ENCODE results near the gene GPC3. TPM values are rescaled to one million over a fixed set of nuclear protein-coding genes. Genes with fewer than 3 reads are reported as not detected.
"Not testable (repeated sequence)": the region's sequence is repeated elsewhere in the genome, so short reads cannot be mapped to it uniquely, and the experiment has no call there.

GPC3 gene
- not detected in 2 replicates for total RNA-seq

DNA sequence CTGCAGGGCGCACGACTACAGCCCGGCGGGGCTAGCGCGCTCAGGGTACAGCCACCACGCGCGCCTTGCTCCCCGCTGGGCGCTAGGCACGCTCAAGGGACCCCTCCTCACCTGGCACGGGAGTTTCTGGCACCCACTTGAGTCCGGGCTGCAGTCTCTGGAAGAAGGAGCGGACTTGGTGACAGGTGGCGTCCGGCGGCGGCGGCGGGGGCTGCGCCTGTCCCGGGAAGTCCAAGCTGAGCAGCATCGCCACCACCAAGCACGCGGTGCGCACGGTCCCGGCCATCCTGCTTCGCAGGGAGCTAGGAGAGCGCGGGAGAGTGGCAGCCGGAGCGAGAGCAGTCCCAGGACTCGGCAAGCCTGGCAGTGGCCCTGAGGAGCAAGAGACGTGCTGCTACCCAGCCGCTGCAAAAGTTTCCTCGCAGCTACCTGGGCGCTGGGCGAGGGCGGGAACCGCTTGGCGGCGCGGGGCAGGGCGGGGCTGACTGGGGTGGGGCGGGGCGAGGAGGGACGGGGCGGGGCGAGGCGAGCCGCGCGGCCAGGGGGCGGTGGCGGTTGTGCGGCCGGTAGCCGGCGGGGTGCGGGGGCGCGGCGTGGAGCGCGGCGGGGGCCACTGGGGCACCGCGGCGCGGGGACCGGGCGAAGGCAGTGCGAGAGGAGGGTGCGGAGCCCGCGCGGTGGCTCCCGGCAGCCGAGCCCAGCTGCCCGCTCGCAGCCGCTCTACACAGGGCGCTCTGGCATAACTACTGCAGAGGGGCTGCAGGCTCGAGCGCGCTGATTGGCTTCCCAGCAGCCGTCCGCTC, at the start of gene GPC3:
GPC3 (minus strand) TSS at position 431 of the 803 bp plus-strand sequence.
- no peak for DNase-seq (ENCODE audit: extremely low read depth, low read depth, low spot score)

DNA sequence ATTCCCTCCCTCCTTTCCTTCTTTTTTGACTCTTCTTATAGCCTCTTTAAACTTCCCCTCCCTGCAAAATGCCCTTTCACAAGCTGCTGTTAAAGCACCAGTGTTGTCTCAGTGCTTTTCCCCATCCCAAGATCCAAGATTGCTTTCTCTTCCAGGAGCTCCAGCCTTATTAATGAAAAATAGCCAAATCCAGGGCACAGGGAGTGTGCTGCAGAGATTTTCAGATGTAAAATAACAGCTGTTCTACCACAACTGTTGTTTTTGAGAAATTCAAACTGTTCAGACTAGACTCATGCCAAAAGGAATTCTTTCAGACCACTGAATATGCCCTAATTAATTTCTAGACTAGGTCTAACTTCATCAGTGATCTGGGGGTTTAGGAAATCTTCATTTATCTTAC, 47.0 kb upstream of the GPC3 start:
- DNase-seq (ENCODE audit: extremely low read depth, low read depth, low spot score), result no peak

DNA sequence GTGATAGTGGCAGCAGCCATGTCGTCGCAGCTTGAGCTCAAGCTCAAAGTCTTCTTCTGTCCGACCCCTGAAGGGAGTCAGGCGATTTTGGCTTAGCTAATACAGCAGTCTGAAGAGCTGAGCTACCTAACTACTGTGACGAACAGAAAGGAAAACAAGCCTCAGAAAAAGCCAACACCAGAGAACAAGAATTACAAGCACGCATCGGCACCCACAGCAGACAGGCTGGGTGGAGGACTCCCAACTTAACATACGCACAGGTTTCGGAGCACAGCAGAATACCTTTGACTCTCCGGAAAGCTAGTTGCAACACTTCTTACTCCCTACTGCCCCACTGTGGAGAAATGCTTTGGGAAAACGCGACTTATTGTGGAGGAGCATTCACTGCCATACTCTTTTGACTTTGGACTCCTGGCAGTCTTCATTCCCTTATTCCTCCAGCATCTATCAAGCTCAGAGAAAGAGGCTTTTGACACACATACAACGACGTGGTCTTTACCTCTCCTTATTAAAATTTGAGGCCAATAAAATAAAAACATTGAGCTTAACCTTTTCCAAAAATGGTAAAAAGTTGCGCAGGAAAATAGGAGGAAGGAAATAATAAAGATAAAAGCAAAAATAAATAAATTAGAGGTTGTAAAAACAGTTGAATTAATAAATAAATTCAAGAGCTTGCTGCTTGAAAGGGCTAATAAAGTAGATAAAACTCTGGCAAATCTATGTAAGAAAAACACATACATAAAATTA, 41.3 kb upstream of the GPC3 start:
- no peak for DNase-seq (ENCODE audit: extremely low read depth, low read depth, low spot score)

DNA sequence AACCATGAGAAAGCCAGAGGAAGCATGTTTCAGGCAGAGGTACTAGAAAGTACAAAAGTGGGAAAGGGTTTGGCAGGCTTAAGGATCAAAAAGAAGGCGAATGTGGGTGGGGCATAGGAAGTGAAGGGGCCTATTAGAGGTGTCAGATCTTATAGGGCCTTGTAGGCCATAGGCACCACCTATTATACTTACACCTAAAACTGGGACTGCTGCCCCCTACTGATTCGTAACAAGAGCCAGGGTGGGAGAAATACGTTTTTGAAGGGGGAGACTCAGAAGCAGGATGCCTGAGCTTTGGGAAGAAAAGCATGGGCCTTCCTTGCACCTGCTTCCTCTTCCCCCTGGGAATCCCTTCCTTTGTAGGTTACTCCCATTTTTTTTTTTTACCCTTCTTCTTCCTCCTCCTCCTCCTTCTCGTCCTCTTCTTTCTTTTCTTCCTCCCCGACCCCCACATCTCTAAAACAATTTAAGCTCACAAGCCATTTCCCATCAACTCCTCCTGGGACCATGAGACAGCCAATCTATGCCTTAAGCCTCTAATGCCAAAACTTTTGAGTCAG, 40.7 kb upstream of the GPC3 start:
- DNase-seq (ENCODE audit: extremely low read depth, low read depth, low spot score), result no peak

DNA sequence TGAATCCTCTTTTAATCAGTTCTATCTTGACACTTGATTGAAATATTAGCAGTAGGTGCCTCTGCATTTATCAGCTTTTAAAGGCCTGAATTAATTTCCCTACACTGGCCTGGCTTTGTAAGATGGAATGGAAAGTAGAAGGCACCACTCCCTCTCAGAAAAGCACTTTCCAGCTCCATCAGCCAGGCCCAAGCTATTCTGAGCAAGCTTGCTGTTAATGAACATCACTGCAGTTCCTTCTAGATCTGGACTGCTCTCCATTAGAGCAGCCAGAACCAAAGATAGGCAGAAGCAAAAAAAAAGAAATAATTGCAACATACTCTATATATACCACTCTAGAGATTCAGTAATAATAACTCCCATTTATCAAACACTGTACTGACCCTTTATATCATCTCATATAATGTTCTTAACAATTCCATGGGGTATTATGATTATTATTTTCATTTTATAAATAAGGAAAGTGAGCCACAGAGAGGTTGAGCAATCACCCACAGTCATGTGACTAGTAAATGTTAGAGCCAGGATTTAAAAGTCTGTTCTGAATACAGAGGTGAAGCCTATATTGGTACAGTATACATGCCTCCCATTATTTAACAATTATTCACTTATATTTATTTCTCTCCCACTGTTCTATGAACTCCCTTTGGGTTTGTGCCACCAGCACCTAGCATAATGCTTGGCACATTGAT, 39.4 kb upstream of the GPC3 start:
- no peak for DNase-seq (ENCODE audit: extremely low read depth, low read depth, low spot score)

DNA sequence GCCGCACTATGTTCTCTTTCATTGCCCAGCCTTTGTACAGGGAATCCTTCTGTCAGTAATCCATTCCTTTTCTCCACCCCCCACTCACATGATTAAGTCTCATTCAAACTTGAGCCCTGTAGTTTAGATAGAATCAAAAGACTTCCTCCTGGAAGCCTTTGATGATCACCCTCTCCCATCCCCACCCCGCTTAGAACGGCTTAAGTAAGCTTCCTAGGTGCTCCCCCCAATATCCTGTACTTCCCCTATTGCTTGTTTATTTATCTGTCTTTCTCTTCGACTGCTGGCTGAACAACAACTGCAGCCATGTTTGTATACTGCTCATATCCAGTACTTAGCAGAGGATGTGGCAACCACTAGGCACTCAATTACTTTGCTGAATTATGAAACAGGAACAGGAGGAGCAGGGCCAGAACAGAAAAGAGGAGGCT, 38.5 kb upstream of the GPC3 start:
- DNase-seq (ENCODE audit: extremely low read depth, low read depth, low spot score), result no peak

DNA sequence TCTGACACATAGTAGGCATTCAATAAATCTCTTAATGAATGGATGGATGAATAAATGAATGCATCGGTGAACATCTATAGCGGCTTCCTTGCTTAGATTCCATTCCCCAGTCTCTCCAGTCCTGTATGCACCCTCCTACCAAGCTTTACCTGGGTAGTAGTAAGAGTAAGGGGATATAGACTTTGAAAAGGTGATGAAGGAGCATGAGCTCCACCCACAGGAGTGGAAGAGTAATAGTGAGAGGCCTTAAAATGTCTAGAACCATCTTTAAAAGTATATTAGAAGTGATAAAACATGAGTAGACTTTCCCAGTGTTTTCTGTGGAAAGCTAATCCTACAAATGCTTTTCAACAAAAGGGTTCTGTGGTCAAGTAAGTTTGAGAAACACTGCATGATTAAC, 35.5 kb upstream of the GPC3 start:
- no peak for DNase-seq (ENCODE audit: extremely low read depth, low read depth, low spot score)

DNA sequence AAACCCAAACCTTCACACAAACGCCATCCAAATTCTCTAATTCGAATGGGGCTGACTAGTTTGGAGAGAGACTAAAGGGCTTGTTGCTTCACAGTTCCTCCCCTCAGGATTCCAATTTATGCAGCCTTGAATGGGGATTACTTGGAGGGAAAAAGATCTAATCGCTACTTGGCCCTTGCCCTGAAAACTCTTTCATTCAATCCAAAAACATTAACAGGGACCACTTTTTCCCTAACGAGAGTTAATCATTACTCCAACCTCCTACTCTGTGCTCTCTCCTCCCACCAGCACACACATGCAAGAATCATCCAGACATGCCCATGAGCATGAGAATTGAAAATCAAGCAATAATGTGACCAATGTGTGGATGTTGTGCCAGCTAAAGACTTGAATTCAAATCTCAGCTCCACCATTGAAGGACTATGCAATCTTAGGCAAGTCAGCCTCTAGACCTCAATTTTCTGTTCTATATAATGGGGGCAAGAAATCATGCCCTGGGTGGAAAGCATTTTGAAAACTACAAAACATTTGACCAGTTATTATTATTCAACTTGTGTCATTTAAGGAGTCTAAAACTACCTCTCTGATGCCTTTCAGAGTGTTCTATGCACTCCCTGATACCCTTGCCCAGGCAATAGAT, 34.3 kb upstream of the GPC3 start:
- DNase-seq (ENCODE audit: extremely low read depth, low read depth, low spot score), result no peak

DNA sequence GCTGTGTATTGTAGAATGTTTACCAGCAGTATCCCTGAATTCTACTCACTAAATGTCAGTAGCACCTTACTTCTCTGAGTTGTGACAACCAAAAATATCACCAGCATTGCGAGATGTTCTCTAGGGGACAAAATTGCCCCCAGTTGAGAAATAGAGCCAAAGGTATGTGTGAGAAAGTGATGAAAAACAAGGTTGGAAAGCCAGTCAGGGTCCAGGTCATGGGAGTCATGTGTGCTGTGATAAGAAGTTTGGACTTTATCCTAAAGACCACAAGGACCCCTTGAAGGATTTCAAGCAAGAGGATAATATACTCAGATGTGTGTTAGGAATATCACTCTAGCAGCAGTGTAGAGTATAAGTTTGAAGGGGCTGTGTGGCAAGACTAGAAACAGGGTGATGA, 30.9 kb upstream of the GPC3 start:
- DNase-seq (ENCODE audit: extremely low read depth, low read depth, low spot score), result not testable (repeated sequence)

DNA sequence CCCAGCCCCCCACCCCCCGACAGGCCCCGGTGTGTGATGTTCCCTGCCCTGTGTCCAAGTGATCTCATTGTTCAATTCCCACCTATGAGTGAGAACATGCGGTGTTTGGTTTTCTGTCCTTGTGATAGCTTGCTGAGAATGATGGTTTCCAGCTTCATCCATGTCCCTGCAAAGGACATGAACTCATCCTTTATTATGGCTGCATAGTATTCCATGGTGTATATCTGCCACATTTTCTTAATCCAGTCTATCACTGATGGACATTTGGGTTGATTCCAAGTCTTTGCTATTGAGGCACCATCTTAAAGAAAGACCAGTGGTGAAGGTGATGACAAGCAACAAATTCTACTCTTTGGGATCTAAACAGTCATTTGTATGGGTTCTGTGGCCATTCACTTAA, 30.1 kb upstream of the GPC3 start:
- not testable (repeated sequence) for DNase-seq (ENCODE audit: extremely low read depth, low read depth, low spot score)

DNA sequence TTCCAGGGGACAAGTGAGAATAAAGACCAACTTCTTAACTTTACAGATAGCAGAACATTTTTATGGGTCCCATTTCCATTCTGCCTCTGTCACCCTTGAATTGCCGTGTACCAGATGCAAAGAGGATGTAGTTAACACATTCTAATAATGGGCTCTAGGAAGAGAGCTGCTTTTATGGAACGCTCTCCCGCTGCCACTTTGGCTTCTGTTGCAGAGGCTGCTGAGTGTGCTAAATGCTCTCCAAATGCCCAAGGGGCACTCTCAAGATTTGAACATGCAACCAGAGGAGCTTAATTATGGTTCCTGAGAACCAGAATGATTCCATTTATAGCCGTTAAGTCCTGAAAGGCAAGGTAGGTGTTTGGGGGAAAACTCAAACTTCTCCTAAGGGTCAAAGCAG, 28.1 kb upstream of the GPC3 start:
- DNase-seq (ENCODE audit: extremely low read depth, low read depth, low spot score), result no peak

DNA sequence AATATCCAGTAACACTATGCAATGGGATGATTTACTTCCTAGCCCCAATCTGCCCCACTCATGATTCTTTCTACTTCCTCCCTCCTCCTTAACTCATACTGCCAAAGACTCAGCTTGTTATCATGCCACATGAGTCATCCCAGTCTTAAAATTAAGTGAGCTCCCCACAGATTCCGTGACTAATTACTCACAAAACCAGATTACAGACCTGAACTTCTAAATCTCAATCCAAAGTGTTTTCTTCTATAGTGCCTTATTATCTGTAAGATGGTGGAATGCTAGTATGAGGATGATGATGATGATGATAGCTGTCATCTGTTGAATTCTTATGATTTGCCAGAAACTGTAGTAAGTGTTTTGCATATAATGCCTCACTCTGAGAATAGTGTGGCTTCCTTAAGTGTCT, 27.7 kb upstream of the GPC3 start:
- no peak for DNase-seq (ENCODE audit: extremely low read depth, low read depth, low spot score)

DNA sequence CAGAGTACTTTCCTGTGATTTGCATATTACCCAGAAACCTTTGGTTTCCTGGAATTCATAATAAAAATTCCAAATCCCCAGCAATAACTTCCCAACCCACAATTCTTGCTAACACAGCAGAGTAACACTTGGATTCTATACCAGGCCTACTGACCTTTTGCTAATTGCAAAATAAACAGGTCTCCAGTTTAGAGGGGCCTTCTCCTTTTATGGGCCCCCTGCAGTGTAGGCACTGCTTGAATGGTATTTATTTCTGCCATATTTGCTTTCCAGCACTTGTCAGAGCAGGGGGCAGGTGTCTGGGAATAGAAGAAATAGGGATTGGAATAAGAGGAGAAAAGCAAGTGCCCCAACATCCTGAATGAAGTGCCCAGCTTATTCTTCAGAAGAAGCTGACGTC, 25.3 kb upstream of the GPC3 start:
- DNase-seq (ENCODE audit: extremely low read depth, low read depth, low spot score), result no peak

DNA sequence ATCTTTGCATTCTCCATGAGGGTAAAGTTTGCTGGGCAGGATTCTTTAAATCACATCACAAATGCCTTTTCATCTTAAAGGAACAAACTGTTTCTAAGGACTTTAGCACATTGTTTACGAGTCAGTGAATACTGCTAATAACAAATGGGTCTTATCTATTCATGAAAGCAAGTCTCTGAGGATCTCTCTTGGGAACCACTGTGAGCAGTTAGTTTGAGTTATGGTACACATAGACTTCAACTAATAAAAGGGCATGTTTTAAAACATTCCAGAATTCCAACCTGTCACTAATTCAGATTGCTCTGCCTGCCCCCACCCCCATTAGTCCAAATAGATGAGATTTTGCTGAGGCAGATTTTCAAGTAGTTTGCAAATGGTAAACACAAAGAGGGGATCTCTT, 22.3 kb upstream of the GPC3 start:
- no peak for DNase-seq (ENCODE audit: extremely low read depth, low read depth, low spot score)

DNA sequence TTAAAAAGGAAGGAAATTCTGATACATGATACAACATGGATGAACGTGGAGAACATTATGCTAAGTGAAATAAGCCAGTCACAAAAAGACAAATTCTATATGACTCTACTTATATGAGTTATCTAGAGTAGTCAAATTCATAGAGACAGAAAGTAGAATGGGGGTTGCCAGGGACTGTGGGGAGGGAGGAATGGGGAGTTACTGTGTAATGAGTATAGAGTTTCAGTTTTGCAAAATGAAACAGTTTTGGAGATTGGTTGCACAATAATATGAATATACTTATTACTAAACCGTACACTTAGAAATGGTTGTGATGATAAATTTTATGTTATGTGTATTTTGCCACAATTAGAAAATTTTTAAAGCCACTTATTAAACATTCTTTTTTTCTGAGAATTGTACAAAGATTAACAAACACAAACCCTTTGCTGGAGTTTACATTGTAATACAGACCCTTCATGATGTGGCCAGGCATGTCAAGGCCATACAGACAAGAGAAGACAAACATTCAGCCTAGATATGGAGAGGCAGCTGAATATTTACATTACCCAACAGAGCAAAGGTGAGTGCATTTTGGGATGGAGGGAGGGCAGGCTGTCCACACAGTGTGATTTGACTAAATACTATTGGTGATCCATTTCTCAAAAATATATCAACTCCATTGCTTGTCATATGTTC, 21.2 kb upstream of the GPC3 start:
- no peak for DNase-seq (ENCODE audit: extremely low read depth, low read depth, low spot score)

DNA sequence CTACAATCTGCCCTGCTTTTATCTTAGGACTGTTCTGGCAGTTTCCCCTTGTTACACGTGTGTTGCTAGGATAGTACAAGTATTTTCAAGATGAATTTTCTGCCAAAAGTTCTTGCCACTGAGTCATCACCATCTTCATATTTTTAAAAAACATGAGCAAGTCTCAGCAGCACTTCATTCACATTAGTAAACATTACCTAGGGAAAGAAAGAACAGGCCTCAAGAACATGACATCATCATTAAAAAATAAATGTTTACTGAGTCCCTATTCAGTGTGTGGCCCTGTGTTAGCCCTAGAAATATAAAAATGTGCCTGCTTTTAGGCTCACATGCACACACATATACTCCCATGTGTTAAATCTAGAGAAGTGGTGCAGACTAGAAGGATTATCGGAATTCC, 18.7 kb upstream of the GPC3 start:
- DNase-seq (ENCODE audit: extremely low read depth, low read depth, low spot score), result no peak

DNA sequence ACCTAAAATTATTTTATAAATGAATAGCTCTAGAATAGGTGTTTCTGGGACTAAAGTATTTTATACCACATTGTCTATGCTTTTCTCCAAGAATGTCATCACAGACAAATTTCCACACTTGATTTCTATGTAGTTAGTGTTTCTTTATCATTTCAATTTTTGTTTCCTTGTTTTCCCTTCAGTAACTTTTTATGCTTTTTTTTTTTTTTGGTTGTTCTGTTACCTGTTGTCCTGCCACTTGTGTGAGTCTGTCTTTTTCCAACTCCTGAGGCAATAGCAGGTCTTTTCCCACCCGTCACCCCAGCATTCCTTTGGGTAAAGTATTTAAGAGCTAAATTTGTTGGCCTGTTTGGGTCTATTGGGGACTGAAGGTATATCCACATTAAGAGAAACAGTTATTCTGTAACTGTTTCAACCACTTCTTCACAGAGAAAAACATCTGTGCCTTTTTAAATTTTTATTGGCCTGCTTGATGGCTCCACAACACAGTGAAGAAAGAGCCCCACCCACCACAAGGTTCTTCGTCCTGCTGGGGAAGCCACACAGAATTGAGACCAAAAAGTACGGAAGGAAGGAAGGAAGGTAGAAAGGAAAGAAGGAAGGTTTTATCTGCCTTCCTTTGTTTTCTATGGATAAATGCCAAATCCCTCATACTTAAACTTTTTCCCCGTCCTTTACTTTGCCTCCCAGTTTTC, 17.7 kb upstream of the GPC3 start:
- DNase-seq (ENCODE audit: extremely low read depth, low read depth, low spot score), result no peak

DNA sequence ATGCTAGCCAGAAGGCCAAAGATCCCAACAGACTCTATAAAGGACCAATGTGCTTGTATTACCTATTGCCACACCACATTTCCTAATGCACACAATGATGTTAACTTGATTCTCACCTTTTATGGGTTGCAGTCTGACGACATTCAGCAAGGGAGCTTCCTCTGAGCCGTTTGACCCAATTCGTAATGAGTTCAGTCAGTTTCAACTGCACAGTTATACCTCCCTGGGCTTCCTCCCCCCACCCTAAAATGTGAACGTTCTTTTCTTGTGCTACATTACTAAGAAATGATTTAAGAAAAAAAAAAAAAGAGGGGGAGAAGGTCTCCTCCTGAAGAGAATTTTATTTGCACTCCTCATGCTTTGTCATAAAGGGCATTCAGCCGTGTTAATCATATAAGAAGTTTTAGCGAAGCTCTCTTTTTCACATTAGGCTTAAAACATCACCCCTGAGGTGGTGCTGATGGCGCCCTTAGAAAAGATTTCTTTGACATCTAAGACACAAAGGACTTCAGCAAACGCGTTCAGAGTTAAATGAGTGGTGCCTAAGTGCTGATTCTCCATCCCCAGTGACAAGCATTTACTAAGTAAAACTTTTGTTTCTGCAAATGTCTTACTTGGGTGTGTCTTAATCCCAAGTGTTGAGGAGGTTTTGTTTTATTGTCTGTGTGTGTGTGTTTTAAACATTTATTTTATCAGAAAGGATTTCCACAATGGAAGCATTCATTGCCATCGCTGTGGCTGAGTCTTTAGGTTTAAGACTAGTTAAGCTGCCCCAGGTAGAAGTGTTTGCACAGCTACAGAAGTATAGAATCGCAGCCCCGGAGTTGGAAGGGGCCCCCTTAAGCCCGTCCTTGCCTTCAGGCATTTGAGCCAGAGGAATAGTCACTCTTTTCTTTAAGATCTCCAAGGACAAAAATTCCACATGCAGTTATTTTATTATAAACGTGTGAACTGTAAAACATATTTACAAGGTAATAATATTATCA, 15.2 kb upstream of the GPC3 start:
- no peak for DNase-seq (ENCODE audit: extremely low read depth, low read depth, low spot score)

All from glomerular endothelial cell (primary cell).